Gastroesophageal sphincter (tissue), 3 donors: ENCODE measurements around the gene HOPX.

ENCODE experiments used
- CTCF ChIP-seq, 4 experiments: fragments of 200-600 bp in 2 of 4; fragments of 450-650 bp in 2 of 4; sonication (generic) in 1 of 4; IDR thresholded peaks; one replicate each; pipeline ENCODE4 v1.5.1; 2017 to 2019; ENCODE audit warnings: antibody characterized with exemption in 4 of 4, mild to moderate bottlenecking in 2 of 4, moderate library complexity in 2 of 4
- POLR2A ChIP-seq, 2 donors: fragments of 450-650 bp; IDR thresholded peaks; one replicate each; pipeline ENCODE4 v1.6.1; 2017; ENCODE audit warnings: antibody characterized with exemption in 2 of 2, mild to moderate bottlenecking in 2 of 2, moderate library complexity in 1 of 2

- TF ChIP-seq CTCF (IDR thresholded peaks at IDR 0.05) (no peak), POLR2A (IDR thresholded peaks at IDR 0.05) (no peak)
Measured at GRCh38 chr4:56659946-56660345, 21.1 kb downstream of the HOPX start.
